CD14-positive monocyte (primary cell): ENCODE data around the gene HPSE2. TPM values are rescaled to one million over a fixed set of nuclear protein-coding genes. Genes with fewer than 3 reads are reported as not detected.
A peak's percentile ranks its signal among the peaks of the same experiment; 100 is the strongest.
"Not testable (repeated sequence)": the region's sequence is repeated elsewhere in the genome, so short reads cannot be mapped to it uniquely, and the experiment has no call there.

Experiments
- DNase-seq, 3 donors: peaks; one replicate each; pipeline ENCODE4 v3.0.0-alpha.2; 2011 to 2022
- H2AFZ ChIP-seq: 2 replicates; pipeline ENCODE4 v1.6.0; 2012; ENCODE audit warnings: mild to moderate bottlenecking, low read depth, low read length, inconsistent platforms; ENCODE audit not compliant: insufficient read depth, poor library complexity, severe bottlenecking
- H3K27ac ChIP-seq, 2 donors: 1 replicate in 1 of 2; 2 replicates in 1 of 2; pipeline ENCODE4 v1.5.1; 2012 to 2013; ENCODE audit warnings: low read length in 2 of 2, control low read depth in 1 of 2, inconsistent platforms in 1 of 2, low read depth in 1 of 2, mild to moderate bottlenecking in 1 of 2
- H3K27me3 ChIP-seq, 2 donors: one replicate each; pipeline versions ENCODE4 v1.6.0 to v1.6.1; 2011 to 2013; ENCODE audit warnings: low read length in 2 of 2; ENCODE audit not compliant: control insufficient read depth in 2 of 2, insufficient read depth in 2 of 2
- H3K36me3 ChIP-seq, 2 donors: replicated peaks in 1 of 2; 1 replicate in 1 of 2; 2 replicates in 1 of 2; pipeline versions ENCODE4 v1.5.1 to v1.6.1; 2012 to 2013; ENCODE audit warnings: low read length in 2 of 2, control low read depth in 1 of 2, inconsistent platforms in 1 of 2, mild to moderate bottlenecking in 1 of 2; ENCODE audit not compliant: insufficient read depth in 2 of 2, control insufficient read depth in 1 of 2
- H3K4me1 ChIP-seq, 2 donors: 1 replicate in 1 of 2; 2 replicates in 1 of 2; pipeline versions ENCODE4 v1.5.1 to v1.6.1; 2012 to 2013; ENCODE audit warnings: low read length in 2 of 2, control low read depth in 1 of 2, inconsistent platforms in 1 of 2, mild to moderate bottlenecking in 1 of 2, moderate library complexity in 1 of 2; ENCODE audit not compliant: insufficient read depth in 2 of 2, control insufficient read depth in 1 of 2
- H3K4me2 ChIP-seq: replicated peaks from 2 replicates; pipeline ENCODE3; 2012; ENCODE audit warnings: low read length, moderate library complexity, mild to moderate bottlenecking; ENCODE audit not compliant: poor library complexity, severe bottlenecking; ENCODE audit errors: extremely low read depth
- H3K4me3 ChIP-seq, 3 experiments: fragments of 200-600 bp in 1 of 3; sonication (generic) in 1 of 3; replicated peaks in 1 of 3; 1 replicate in 2 of 3; 2 replicates in 1 of 3; pipeline ENCODE4 v1.5.1; 2011 to 2013; ENCODE audit warnings: low read length in 3 of 3, mild to moderate bottlenecking in 3 of 3, control low read depth in 2 of 3, low read depth in 2 of 3, inconsistent platforms in 1 of 3, moderate library complexity in 1 of 3
- H3K79me2 ChIP-seq: 2 replicates; pipeline ENCODE4 v1.6.0; 2012; ENCODE audit warnings: mild to moderate bottlenecking, control low read depth, inconsistent platforms, low read length, moderate library complexity; ENCODE audit not compliant: insufficient read depth
- H3K9ac ChIP-seq: 2 replicates; pipeline ENCODE4 v1.6.0; 2017; ENCODE audit warnings: low read length, mild to moderate bottlenecking; ENCODE audit not compliant: insufficient read depth, poor library complexity, severe bottlenecking
- H3K9me3 ChIP-seq, 2 donors: replicated peaks in 1 of 2; 1 replicate in 1 of 2; 2 replicates in 1 of 2; pipeline versions ENCODE4 v1.5.1 to v1.6.1; 2012 to 2013; ENCODE audit warnings: low read length in 2 of 2, control low read depth in 1 of 2; ENCODE audit not compliant: control insufficient read depth in 1 of 2, insufficient read depth in 1 of 2
- H4K20me1 ChIP-seq: 2 replicates; pipeline ENCODE4 v1.6.0; 2012; ENCODE audit warnings: mild to moderate bottlenecking, low read length, control low read depth, moderate library complexity; ENCODE audit not compliant: insufficient read depth
- H3K27ac Mint-ChIP-seq, 7 donors: one replicate each; pipeline ENCODE4 v1.8.0; 2020; ENCODE audit warnings: mild to moderate bottlenecking in 7 of 7, mixed read lengths in 7 of 7, moderate library complexity in 6 of 7, inconsistent platforms in 2 of 7
- H3K27me3 Mint-ChIP-seq, 3 donors: one replicate each; pipeline ENCODE4 v1.8.0; 2021 to 2022; ENCODE audit warnings: low read depth in 3 of 3, mild to moderate bottlenecking in 3 of 3, mixed read lengths in 3 of 3, moderate library complexity in 3 of 3, inconsistent platforms in 1 of 3
- H3K36me3 Mint-ChIP-seq, 2 donors: one replicate each; pipeline ENCODE4 v1.8.0; 2020; ENCODE audit warnings: mixed read lengths in 2 of 2, inconsistent platforms in 1 of 2, mild to moderate bottlenecking in 1 of 2
- H3K4me1 Mint-ChIP-seq: one replicate; pipeline ENCODE4 v1.8.0; 2020; ENCODE audit warnings: mild to moderate bottlenecking, mixed read lengths
- H3K4me3 Mint-ChIP-seq, 2 donors: one replicate each; pipeline ENCODE4 v1.8.0; 2020; ENCODE audit warnings: mild to moderate bottlenecking in 2 of 2, mixed read lengths in 2 of 2, moderate library complexity in 1 of 2
- H3K9me3 Mint-ChIP-seq, 7 donors: one replicate each; pipeline ENCODE4 v1.8.0; 2020 to 2022; ENCODE audit warnings: mixed read lengths in 7 of 7, mild to moderate bottlenecking in 6 of 7, moderate library complexity in 6 of 7, inconsistent platforms in 2 of 7
- CTCF ChIP-seq: fragments of 200-600 bp; IDR thresholded peaks from one replicate; pipeline ENCODE4 v1.8.0; 2022; ENCODE audit warnings: antibody characterized with exemption, mild to moderate bottlenecking
- WGBS: methylation state at CpG from one replicate; pipeline ENCODE4 v1.1.5; 2013; ENCODE audit warnings: missing lambda C conversion rate; ENCODE audit not compliant: insufficient coverage; 5-methylcytosine and 5-hydroxymethylcytosine counted together
- intact Hi-C, 2 donors: fragments of 100-400 bp; cut with micrococcal nuclease; formaldehyde crosslinking; loops; one replicate each; pipeline versions ENCODE4 v1.15.0 to v1.15.1; 2023
- polyA plus RNA-seq, 3 donors: library from polyadenylated mRNA; depleted of rRNA in 1 of 3; unstranded in 2 of 3; stranded (reverse) in 1 of 3; fragments of 300-500 nt in 2 of 3; fragments of >200 nt in 1 of 3; fragmentation: Illumina TruSeq in 2 of 3; gene quantifications; 1 replicate in 2 of 3; 2 replicates in 1 of 3; pipeline ENCODE4 v1.2.3, GENCODE V29; 2012 to 2021

HPSE2 gene
- polyA plus RNA-seq, 3 donors, result not detected

GRCh38 chr10:98997596-98997995 is 238.1 kb downstream of the HPSE2 start:
- Histone ChIP-seq H3K27me3 (no peaks in the 10 kb centered on the region), H3K4me2 (no peak overlapping the region), H3K27ac (no peak overlapping the region), H3K36me3 (no peaks in the 10 kb centered on the region), H3K9me3 (peaks cover 0 to 6% of the 10 kb centered on the region in 2 donors), H3K4me1 (no peaks in the 10 kb centered on the region), H3K4me3 (no peak overlapping the region), H4K20me1 (no peaks in the 10 kb centered on the region), H3K9ac (no peak overlapping the region), H3K79me2 (no peaks in the 10 kb centered on the region), H2AFZ (no peak overlapping the region)
- WGBS, result 100% methylated on average over 2 of the region's 4 CpGs
- intact Hi-C loops, result no loop called here
- H3K9me3 Mint-ChIP-seq, result peaks cover 0 to 3% (median 0%) of the 10 kb centered on the region in 7 donors
- H3K36me3 Mint-ChIP-seq, result no peaks in the 10 kb centered on the region
- no peak overlapping the region for H3K4me3 Mint-ChIP-seq
- H3K4me1 Mint-ChIP-seq, result no peaks in the 10 kb centered on the region
- H3K27me3 Mint-ChIP-seq, result no peaks in the 10 kb centered on the region
- no peak for TF ChIP-seq CTCF
- H3K27ac Mint-ChIP-seq, result no peak overlapping the region
- no peak for DNase-seq

- Histone ChIP-seq H3K9me3 (peaks cover 0 to 6% of the 10 kb centered on the region in 2 donors), H3K79me2 (no peaks in the 10 kb centered on the region), H3K4me3 (no peak overlapping the region), H2AFZ (no peak overlapping the region), H3K9ac (no peak overlapping the region), H4K20me1 (no peaks in the 10 kb centered on the region), H3K4me2 (no peak overlapping the region), H3K27me3 (no peaks in the 10 kb centered on the region), H3K36me3 (no peaks in the 10 kb centered on the region), H3K4me1 (no peaks in the 10 kb centered on the region), H3K27ac (no peak overlapping the region)
- intact Hi-C loops, result no loop called here
- Mint-ChIP-seq H3K36me3 (no peaks in the 10 kb centered on the region), H3K27me3 (no peaks in the 10 kb centered on the region), H3K9me3 (peaks cover 0 to 3% (median 0%) of the 10 kb centered on the region in 7 donors), H3K27ac (no peak overlapping the region), H3K4me1 (no peaks in the 10 kb centered on the region), H3K4me3 (no peak overlapping the region)
- no peak for DNase-seq
- TF ChIP-seq CTCF, result no peak
Observed at GRCh38 chr10:98994030-98994429, 241.6 kb downstream of the HPSE2 start.

- H3K27ac ChIP-seq, H3K36me3 Mint-ChIP-seq, H3K4me3 ChIP-seq, intact Hi-C loops, H3K27me3 Mint-ChIP-seq, H3K9me3 ChIP-seq, H3K79me2 ChIP-seq, H3K4me1 ChIP-seq, H2AFZ ChIP-seq, H3K4me1 Mint-ChIP-seq, H3K9ac ChIP-seq, DNase-seq, H3K4me2 ChIP-seq, H3K36me3 ChIP-seq, H3K27me3 ChIP-seq, H4K20me1 ChIP-seq, H3K4me3 Mint-ChIP-seq: not testable (repeated sequence)
- Mint-ChIP-seq H3K27ac (peak overlapping the region in 1 of 7 donors; percentile 33), H3K9me3 (peaks cover 2 to 11% (median 6%) of the 10 kb centered on the region in 7 donors)
- 86% methylated on average over 7 of the region's 9 CpGs for WGBS
Observed at GRCh38 chr10:98983751-98984150, 251.9 kb downstream of the HPSE2 start.
